Fibroblast of villous mesenchyme (primary cell): ENCODE results near the gene CACNG7. TPM values are rescaled to one million over a fixed set of nuclear protein-coding genes. Genes with fewer than 3 reads are reported as not detected.

Experiments used
- DNase-seq: peaks from one replicate; pipeline ENCODE4 v3.0.0-alpha.2; 2010; ENCODE audit warnings: low read depth
- H3K4me3 ChIP-seq: 2 replicates; pipeline ENCODE4 v1.5.1; 2011; ENCODE audit warnings: low read depth, mild to moderate bottlenecking, low read length
- CTCF ChIP-seq: IDR thresholded peaks from 2 replicates; pipeline ENCODE4 v1.5.1; 2012; ENCODE audit warnings: low read depth, mild to moderate bottlenecking, low read length; ENCODE audit not compliant: insufficient read depth
- total RNA-seq: library from RNA; depleted of rRNA; stranded (reverse); fragments of >200 nt; gene quantifications from 2 replicates; pipeline ENCODE4 v1.2.3, GENCODE V29; 2012

The CACNG7 gene
- total RNA-seq, 1 donor = 0.43 TPM

- DNase-seq = no peak
- no peak for TF ChIP-seq CTCF
- no peak overlapping the region for H3K4me3 ChIP-seq
Measured at GRCh38 chr19:53898166-53898565, 10.9 kb upstream of the CACNG7 start.

- no peak for DNase-seq
- no peak overlapping the region for H3K4me3 ChIP-seq
- no peak for TF ChIP-seq CTCF
Measured at GRCh38 chr19:53898636-53899341, 10.3 kb upstream of the CACNG7 start.

- DNase-seq = no peak
- no peak for TF ChIP-seq CTCF
- H3K4me3 ChIP-seq = no peak overlapping the region
Measured at GRCh38 chr19:53900191-53900860, 8.8 kb upstream of the CACNG7 start.

GRCh38 chr19:53903055-53903680, 5.9 kb upstream of the CACNG7 start:
- no peak overlapping the region for H3K4me3 ChIP-seq
- TF ChIP-seq CTCF = no peak
- peak; percentile 61 for DNase-seq

- DNase-seq = no peak
- H3K4me3 ChIP-seq = no peak overlapping the region
- no peak for TF ChIP-seq CTCF
Measured at GRCh38 chr19:53904909-53905308, 4.2 kb upstream of the CACNG7 start.

- no peak for TF ChIP-seq CTCF
- H3K4me3 ChIP-seq = no peak overlapping the region
- no peak for DNase-seq
Measured at GRCh38 chr19:53905787-53906186, 3.3 kb upstream of the CACNG7 start.
